OCI-LY1 (cell line): ENCODE data around the gene RRAS2.
"Not testable (repeated sequence)": the region's sequence is repeated elsewhere in the genome, so short reads cannot be mapped to it uniquely, and the experiment has no call there.

Experiments used
- H2AFZ ChIP-seq: fragments of 200-600 bp; sonication (generic), shearing (Covaris generic); 2 replicates; pipeline ENCODE4 v1.6.0; 2014; ENCODE audit warnings: antibody characterized with exemption, mild to moderate bottlenecking, low read length
- H3F3A ChIP-seq: fragments of 200-600 bp; sonication (generic), shearing (Covaris generic); 2 replicates; pipeline ENCODE4 v1.6.0; 2014; ENCODE audit warnings: mild to moderate bottlenecking, antibody characterized with exemption, low read length, moderate library complexity; ENCODE audit not compliant: insufficient read depth
- H3K27ac ChIP-seq: fragments of 200-600 bp; sonication (generic); 2 replicates; pipeline ENCODE4 v1.5.1; 2014; ENCODE audit warnings: low read length, mixed run types, mild to moderate bottlenecking, low read depth; ENCODE audit not compliant: poor library complexity, severe bottlenecking
- H3K27me3 ChIP-seq: fragments of 200-600 bp; sonication (generic); 2 replicates; pipeline ENCODE4 v1.6.0; 2014; ENCODE audit warnings: antibody characterized with exemption, mild to moderate bottlenecking, low read length, moderate library complexity; ENCODE audit not compliant: insufficient read depth
- H3K36me3 ChIP-seq: fragments of 200-600 bp; sonication (generic); 2 replicates; pipeline ENCODE4 v1.6.1; 2014; ENCODE audit warnings: mild to moderate bottlenecking, antibody characterized with exemption, low read length, moderate library complexity, mixed read lengths; ENCODE audit not compliant: insufficient read depth
- H3K4me1 ChIP-seq: fragments of 200-600 bp; sonication (generic); 2 replicates; pipeline ENCODE4 v1.5.1; 2014; ENCODE audit warnings: mild to moderate bottlenecking, low read length, moderate library complexity; ENCODE audit not compliant: insufficient read depth, severe bottlenecking
- H3K4me2 ChIP-seq: fragments of 200-600 bp; sonication (generic), shearing (Covaris generic); 2 replicates; pipeline ENCODE4 v1.6.1; 2014; ENCODE audit warnings: low read length
- H3K4me3 ChIP-seq: fragments of 200-600 bp; sonication (generic); 2 replicates; pipeline ENCODE4 v1.5.1; 2014; ENCODE audit warnings: low read length, low read depth, mild to moderate bottlenecking, mixed read lengths; ENCODE audit not compliant: poor library complexity, severe bottlenecking
- H3K79me2 ChIP-seq: fragments of 200-600 bp; shearing (Covaris generic); 2 replicates; pipeline ENCODE4 v1.6.1; 2016; ENCODE audit warnings: mixed run types, low read length, mixed read lengths; ENCODE audit not compliant: insufficient read depth
- H3K9ac ChIP-seq: fragments of 200-600 bp; sonication (generic), shearing (Covaris generic); 2 replicates; pipeline ENCODE4 v1.6.1; 2014; ENCODE audit warnings: mild to moderate bottlenecking, low read length, mixed read lengths
- H3K9me2 ChIP-seq: fragments of 200-600 bp; sonication (generic), shearing (Covaris generic); 2 replicates; pipeline ENCODE4 v1.6.1; 2014; ENCODE audit warnings: low read depth, mild to moderate bottlenecking, low read length, mixed read lengths
- H3K9me3 ChIP-seq: fragments of 200-600 bp; shearing (Covaris generic); 2 replicates; pipeline ENCODE4 v1.6.1; 2014; ENCODE audit warnings: low read length, mixed read lengths
- H4K20me1 ChIP-seq: fragments of 200-600 bp; sonication (generic), shearing (Covaris generic); 2 replicates; pipeline ENCODE4 v1.6.0; 2016; ENCODE audit warnings: mild to moderate bottlenecking, low read length; ENCODE audit not compliant: insufficient read depth
- CTCF ChIP-seq: fragments of 200-600 bp; sonication (generic), shearing (Covaris generic); IDR thresholded peaks from 2 replicates; pipeline ENCODE4 v1.5.1; 2017; ENCODE audit warnings: mild to moderate bottlenecking, antibody characterized with exemption, low read length, moderate library complexity, mixed read lengths
- EZH2 ChIP-seq: fragments of 200-600 bp; sonication (generic), shearing (Covaris generic); IDR thresholded peaks from 2 replicates; pipeline ENCODE4 v1.8.0; 2017; ENCODE audit warnings: borderline replicate concordance, mixed run types, mild to moderate bottlenecking, antibody characterized with exemption, low read length, moderate library complexity, mixed read lengths

RRAS2 gene

GRCh38 chr11:14345668-14346067 is 13.3 kb downstream of the RRAS2 start:
- no peak overlapping the region for H3K27ac ChIP-seq
- no peak overlapping the region for H2AFZ ChIP-seq
- H3K9me3 ChIP-seq, result peaks cover 5% of the 10 kb centered on the region; the same call in 1 of the 2 replicates
- peaks cover 21% of the 10 kb centered on the region; the same call in 1 of the 2 replicates for H3K79me2 ChIP-seq
- no peaks in the 10 kb centered on the region for H3F3A ChIP-seq
- no peaks in the 10 kb centered on the region for H3K27me3 ChIP-seq
- H3K9me2 ChIP-seq, result no peaks in the 10 kb centered on the region
- TF ChIP-seq CTCF, result no peak
- no peaks in the 10 kb centered on the region for H3K36me3 ChIP-seq
- H4K20me1 ChIP-seq, result no peaks in the 10 kb centered on the region
- H3K4me2 ChIP-seq, result no peak overlapping the region
- H3K4me1 ChIP-seq, result peaks cover 14% of the 10 kb centered on the region
- H3K4me3 ChIP-seq, result no peak overlapping the region
- H3K9ac ChIP-seq, result no peak overlapping the region

- H3K27me3 ChIP-seq, H3K4me3 ChIP-seq, H2AFZ ChIP-seq, H3K9me3 ChIP-seq, H4K20me1 ChIP-seq, H3K27ac ChIP-seq, H3F3A ChIP-seq, H3K9ac ChIP-seq, H3K4me2 ChIP-seq, H3K9me2 ChIP-seq, H3K36me3 ChIP-seq: not testable (repeated sequence)
- peaks cover 21% of the 10 kb centered on the region; the same call in 1 of the 2 replicates for H3K79me2 ChIP-seq
- H3K4me1 ChIP-seq, result peaks cover 12% of the 10 kb centered on the region
Measured at GRCh38 chr11:14345016-14345415, 14.0 kb downstream of the RRAS2 start.

GRCh38 chr11:14342906-14343305 is 16.1 kb downstream of the RRAS2 start:
- H3K4me3 ChIP-seq, result no peak overlapping the region
- no peaks in the 10 kb centered on the region for H4K20me1 ChIP-seq
- no peaks in the 10 kb centered on the region for H3K27me3 ChIP-seq
- no peaks in the 10 kb centered on the region for H3F3A ChIP-seq
- peaks cover 27% of the 10 kb centered on the region; the same call in 1 of the 2 replicates for H3K79me2 ChIP-seq
- peak overlapping the region; percentile 44; the same call in 1 of the 2 replicates for H3K4me2 ChIP-seq
- H2AFZ ChIP-seq, result no peak overlapping the region
- H3K9ac ChIP-seq, result no peak overlapping the region
- no peaks in the 10 kb centered on the region for H3K36me3 ChIP-seq
- peaks cover 5% of the 10 kb centered on the region; the same call in 1 of the 2 replicates for H3K9me3 ChIP-seq
- H3K27ac ChIP-seq, result peak overlapping the region; percentile 50
- no peak for TF ChIP-seq EZH2
- no peak for TF ChIP-seq CTCF
- H3K9me2 ChIP-seq, result no peaks in the 10 kb centered on the region
- peaks cover 19% of the 10 kb centered on the region for H3K4me1 ChIP-seq

- no peak overlapping the region for H2AFZ ChIP-seq
- peaks cover 5% of the 10 kb centered on the region; the same call in 1 of the 2 replicates for H3K9me3 ChIP-seq
- H3K4me3 ChIP-seq, result peak overlapping the region; percentile 33
- H3K27me3 ChIP-seq, result no peaks in the 10 kb centered on the region
- H3K4me1 ChIP-seq, result peaks cover 19% of the 10 kb centered on the region
- H4K20me1 ChIP-seq, result no peaks in the 10 kb centered on the region
- no peaks in the 10 kb centered on the region for H3K9me2 ChIP-seq
- H3K79me2 ChIP-seq, result peaks cover 26% of the 10 kb centered on the region; the same call in 1 of the 2 replicates
- no peak overlapping the region; the same call in 1 of the 2 replicates for H3K9ac ChIP-seq
- H3K27ac ChIP-seq, result no peak overlapping the region
- TF ChIP-seq EZH2 (no peak), CTCF (no peak)
- H3F3A ChIP-seq, result no peaks in the 10 kb centered on the region
- H3K4me2 ChIP-seq, result peak overlapping the region; percentile 44; the same call in 1 of the 2 replicates
- H3K36me3 ChIP-seq, result no peaks in the 10 kb centered on the region
Measured at GRCh38 chr11:14341968-14342367, 17.0 kb downstream of the RRAS2 start.
